T-helper 17 cell (primary cell): Measurements from ENCODE around the gene NAB1. TPM values are rescaled to one million over a fixed set of nuclear protein-coding genes. Genes with fewer than 3 reads are reported as not detected.

Experiments
- total RNA-seq, 4 donors: library from RNA in 2 of 4; stranded (reverse) in 2 of 4; gene quantifications; one replicate each; pipeline ENCODE4 v1.2.3 and lab custom pipeline; 2022 to 2026

NAB1 gene
- total RNA-seq, 2 donors from 2014 or later: 22.0 to 29.0 TPM

Other genes starting within 250 kb of the NAB1 start
- 10 to 100 TPM; 36.2 to 55.6 TPM for gene MFSD6, start 240.7 kb upstream of the NAB1 start, total RNA-seq
- gene NEMP2, start 114.4 kb upstream of the NAB1 start, total RNA-seq: 10 to 100 TPM; 12.7 to 15.1 TPM
- gene GLS, start 231.7 kb downstream of the NAB1 start, total RNA-seq: 100 to 1,000 TPM; 264 to 292 TPM